ENCODE results near the gene IDH3A. TPM values are rescaled to one million over a fixed set of nuclear protein-coding genes. Genes with fewer than 3 reads are reported as not detected.
A peak's percentile ranks its signal among the peaks of the same experiment; 100 is the strongest.

IDH3A gene
- polyA plus RNA-seq, 2 of the 4 experiments (the other 2 are of a cell fraction): 85.6 to 149 TPM

GRCh38 chr15:78162038-78162437 lies 12.9 kb downstream of the IDH3A start:
- ATAC-seq: no peak
- CTCF ChIA-PET: interaction anchor here (0.6 to 7.4 kb wide), 8 partner anchors 12 to 163 kb away, joined by 3 to 38 read pairs (median 4); partner anchors contain the start of gene IDH3A

DNA sequence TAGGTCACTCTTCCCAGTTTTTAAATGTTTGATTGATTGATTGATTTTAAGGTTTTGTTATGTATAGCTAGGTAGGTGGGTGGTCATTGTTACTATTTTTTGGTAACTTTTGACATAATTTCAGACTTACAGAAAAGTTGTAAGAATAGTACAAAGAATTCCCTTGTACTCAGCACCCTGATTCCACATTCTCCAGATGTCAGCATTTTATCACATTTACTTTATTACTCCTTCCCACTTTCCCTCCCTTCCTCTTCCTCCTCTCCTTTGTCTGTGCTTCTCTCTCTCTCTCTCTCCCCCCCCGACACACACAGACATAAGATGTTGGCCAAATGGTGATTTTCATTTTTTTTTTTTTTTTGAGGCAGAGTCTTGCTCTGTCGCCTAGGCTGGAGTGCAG lies 14.8 kb downstream of the IDH3A start:
- no peak for FAIRE-seq
- Histone ChIP-seq H3K27ac (no peak overlapping the region), H3K4me2 (no peak overlapping the region), H3K4me1 (no peaks in the 10 kb centered on the region), H3K9me3 (no peaks in the 10 kb centered on the region), H3K4me3 (no peak overlapping the region)
- WGBS (ENCODE audit: missing lambda C conversion rate): 93% methylated on average over 2 of the region's 2 CpGs
- ChIA-PET CTCF (interaction anchor here (0.7 to 2.2 kb wide), 4 partner anchors 11 to 56 kb away, joined by 3 to 8 read pairs (median 3); no protein-coding TSS in a partner anchor), POLR2A (no interaction called here)
- no peak for DNase-seq (ENCODE audit: low read depth in 1 of 2, low spot score in 1 of 2)
- TF ChIP-seq ZNF302 (CRISPR knock-in tag; IDR thresholded peaks at IDR 0.05) (no peak), CBX8 (IDR thresholded peaks at IDR 0.05) (no peak), SMC3 (IDR thresholded peaks at IDR 0.05) (no peak), KDM5A (IDR thresholded peaks at IDR 0.05) (no peak), MAFK (IDR thresholded peaks at IDR 0.05; ENCODE audit: partially characterized antibody) (peak; percentile 38)
- TF ChIP-seq, protein P1, sequence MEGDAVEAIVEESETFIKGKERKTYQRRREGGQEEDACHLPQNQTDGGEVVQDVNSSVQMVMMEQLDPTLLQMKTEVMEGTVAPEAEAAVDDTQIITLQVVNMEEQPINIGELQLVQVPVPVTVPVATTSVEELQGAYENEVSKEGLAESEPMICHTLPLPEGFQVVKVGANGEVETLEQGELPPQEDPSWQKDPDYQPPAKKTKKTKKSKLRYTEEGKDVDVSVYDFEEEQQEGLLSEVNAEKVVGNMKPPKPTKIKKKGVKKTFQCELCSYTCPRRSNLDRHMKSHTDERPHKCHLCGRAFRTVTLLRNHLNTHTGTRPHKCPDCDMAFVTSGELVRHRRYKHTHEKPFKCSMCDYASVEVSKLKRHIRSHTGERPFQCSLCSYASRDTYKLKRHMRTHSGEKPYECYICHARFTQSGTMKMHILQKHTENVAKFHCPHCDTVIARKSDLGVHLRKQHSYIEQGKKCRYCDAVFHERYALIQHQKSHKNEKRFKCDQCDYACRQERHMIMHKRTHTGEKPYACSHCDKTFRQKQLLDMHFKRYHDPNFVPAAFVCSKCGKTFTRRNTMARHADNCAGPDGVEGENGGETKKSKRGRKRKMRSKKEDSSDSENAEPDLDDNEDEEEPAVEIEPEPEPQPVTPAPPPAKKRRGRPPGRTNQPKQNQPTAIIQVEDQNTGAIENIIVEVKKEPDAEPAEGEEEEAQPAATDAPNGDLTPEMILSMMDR (IDR thresholded peaks at IDR 0.05): no peak
- ATAC-seq: no peak

More at GRCh38 chr15:78162038-78162437, 12.9 kb downstream of the IDH3A start:
- H3K4me2 ChIP-seq: no peak overlapping the region
- POLR2A ChIA-PET: no interaction called here
- WGBS (ENCODE audit: missing lambda C conversion rate): 90% methylated on average over 13 of the region's 13 CpGs
- TF ChIP-seq ZC3H11A (IDR thresholded peaks at IDR 0.05) (no peak), RAD21 (conservative IDR thresholded peaks at IDR 0.05 in 1 of 2, IDR thresholded peaks at IDR 0.05 in 1 of 2) (no peak), JUN (IDR thresholded peaks at IDR 0.05) (no peak), ZFP36 (IDR thresholded peaks at IDR 0.05; ENCODE audit: borderline replicate concordance, partially characterized antibody) (no peak), BHLHE40 (IDR thresholded peaks at IDR 0.05; ENCODE audit: low read depth, low read length) (no peak), SREBF2 (IDR thresholded peaks at IDR 0.05) (no peak), ZSCAN20 (CRISPR knock-in tag; IDR thresholded peaks at IDR 0.05) (no peak), GATA3 (IDR thresholded peaks at IDR 0.05; ENCODE audit: borderline replicate concordance) (no peak), RCOR1 (IDR thresholded peaks at IDR 0.05; ENCODE audit: low read depth, low read length) (no peak), RARB (CRISPR knock-in tag; IDR thresholded peaks at IDR 0.05) (no peak)
- TF ChIP-seq, protein P2, sequence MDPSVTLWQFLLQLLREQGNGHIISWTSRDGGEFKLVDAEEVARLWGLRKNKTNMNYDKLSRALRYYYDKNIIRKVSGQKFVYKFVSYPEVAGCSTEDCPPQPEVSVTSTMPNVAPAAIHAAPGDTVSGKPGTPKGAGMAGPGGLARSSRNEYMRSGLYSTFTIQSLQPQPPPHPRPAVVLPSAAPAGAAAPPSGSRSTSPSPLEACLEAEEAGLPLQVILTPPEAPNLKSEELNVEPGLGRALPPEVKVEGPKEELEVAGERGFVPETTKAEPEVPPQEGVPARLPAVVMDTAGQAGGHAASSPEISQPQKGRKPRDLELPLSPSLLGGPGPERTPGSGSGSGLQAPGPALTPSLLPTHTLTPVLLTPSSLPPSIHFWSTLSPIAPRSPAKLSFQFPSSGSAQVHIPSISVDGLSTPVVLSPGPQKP (IDR thresholded peaks at IDR 0.05; ENCODE audit: low read depth, low read length): no peak
- DNase-seq (ENCODE audit: low read depth in 1 of 2, low spot score in 1 of 2): no peak
- no peak for FAIRE-seq
- H3K9me3 ChIP-seq: no peaks in the 10 kb centered on the region
- no peaks in the 10 kb centered on the region; the same call in 2 of the 3 replicates for H3K4me1 ChIP-seq
- H3K4me3 ChIP-seq: no peak overlapping the region
- H3K27ac ChIP-seq: no peak overlapping the region

DNA sequence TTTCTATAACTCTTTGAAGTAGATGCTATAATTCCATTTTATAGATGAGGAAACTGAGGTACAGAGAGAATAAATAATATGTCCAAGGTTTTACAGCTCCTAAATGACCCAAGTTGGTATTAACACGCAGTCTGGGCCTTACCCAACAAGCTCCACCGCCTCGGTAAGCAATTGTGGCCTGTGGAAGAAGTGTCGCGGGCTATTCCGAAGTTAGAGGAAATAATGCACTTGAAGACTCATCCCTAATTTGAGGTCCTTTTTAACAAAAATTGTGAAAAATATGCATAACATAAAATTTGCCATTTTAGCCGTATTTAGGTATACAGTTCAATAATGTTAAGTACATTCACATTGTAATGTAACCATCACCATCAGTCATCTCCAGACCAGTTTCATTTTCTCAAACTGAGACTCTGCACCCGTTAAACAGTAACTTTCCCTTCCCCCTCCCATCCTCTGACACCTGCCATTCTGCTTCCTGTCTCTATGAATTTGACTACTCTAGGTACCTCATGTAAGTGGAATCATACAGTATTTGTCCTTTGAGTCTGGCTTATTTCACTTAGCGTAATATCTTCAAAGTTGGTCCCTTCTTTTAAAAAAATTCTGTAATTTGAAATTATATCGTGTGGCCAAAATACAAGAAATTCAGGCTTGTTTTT lies 18.2 kb downstream of the IDH3A start:
- Histone ChIP-seq H3K9me3 (no peaks in the 10 kb centered on the region), H3K4me2 (no peak overlapping the region), H3K4me3 (no peak overlapping the region), H3K27ac (no peak overlapping the region), H3K4me1 (no peaks in the 10 kb centered on the region)
- no peak for ATAC-seq
- 89% methylated on average over 10 of the region's 10 CpGs for WGBS (ENCODE audit: missing lambda C conversion rate)
- ChIA-PET CTCF (interaction anchor here (0.5 to 4.3 kb wide), 6 partner anchors 10 to 74 kb away, joined by 3 to 26 read pairs (median 8); partner anchors contain the start of gene CIB2), POLR2A (no interaction called here)
- FAIRE-seq: no peak
- DNase-seq (ENCODE audit: low read depth in 1 of 2, low spot score in 1 of 2): no peak
- TF ChIP-seq E2F6 (IDR thresholded peaks at IDR 0.05; ENCODE audit: borderline replicate concordance, low read depth) (no peak), NPAS2 (CRISPR knock-in tag; IDR thresholded peaks at IDR 0.05; ENCODE audit: borderline replicate concordance) (no peak), KDM5A (IDR thresholded peaks at IDR 0.05) (no peak), HES2 (IDR thresholded peaks at IDR 0.05) (no peak), ZSCAN20 (CRISPR knock-in tag; IDR thresholded peaks at IDR 0.05) (no peak), RCOR1 (IDR thresholded peaks at IDR 0.05; ENCODE audit: low read depth, low read length) (no peak), PHF8 (IDR thresholded peaks at IDR 0.05; ENCODE audit: borderline replicate concordance, low read depth) (no peak), FOXS1 (CRISPR knock-in tag; IDR thresholded peaks at IDR 0.05) (no peak), ZNF302 (CRISPR knock-in tag; IDR thresholded peaks at IDR 0.05) (no peak), EHMT2 (IDR thresholded peaks at IDR 0.05; ENCODE audit: low read depth) (no peak), MAFK (IDR thresholded peaks at IDR 0.05; ENCODE audit: partially characterized antibody) (no peak)
- TF ChIP-seq, protein P1 (IDR thresholded peaks at IDR 0.05): no peak
- TF ChIP-seq, protein P3, sequence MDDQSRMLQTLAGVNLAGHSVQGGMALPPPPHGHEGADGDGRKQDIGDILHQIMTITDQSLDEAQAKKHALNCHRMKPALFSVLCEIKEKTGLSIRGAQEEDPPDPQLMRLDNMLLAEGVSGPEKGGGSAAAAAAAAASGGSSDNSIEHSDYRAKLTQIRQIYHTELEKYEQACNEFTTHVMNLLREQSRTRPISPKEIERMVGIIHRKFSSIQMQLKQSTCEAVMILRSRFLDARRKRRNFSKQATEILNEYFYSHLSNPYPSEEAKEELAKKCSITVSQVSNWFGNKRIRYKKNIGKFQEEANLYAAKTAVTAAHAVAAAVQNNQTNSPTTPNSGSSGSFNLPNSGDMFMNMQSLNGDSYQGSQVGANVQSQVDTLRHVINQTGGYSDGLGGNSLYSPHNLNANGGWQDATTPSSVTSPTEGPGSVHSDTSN (IDR thresholded peaks at IDR 0.05): no peak
